ENCODE data around the gene PSMC1.

GRCh38 chr14:90305176-90305601, 48.8 kb downstream of the PSMC1 start:
- TF ChIP-seq POLR2A (IDR thresholded peaks at IDR 0.05) (no peak), CTCF (IDR thresholded peaks at IDR 0.05) (no peak)
